ENCODE results near the gene BEGAIN.

Gene BEGAIN

GRCh38 chr14:100575266-100575995, 11.8 kb downstream of the BEGAIN start:
- no peak for DNase-seq (ENCODE audit: low spot score)
- TF ChIP-seq CTCF (conservative IDR thresholded peaks at IDR 0.05; ENCODE audit: low read depth): no peak
- POLR2A ChIA-PET (ENCODE audit: low non-redundant PET): no interaction called here
- no peak overlapping the region for H3K27ac ChIP-seq
- CTCF ChIA-PET: no interaction called here

- H3K27ac ChIP-seq: no peak overlapping the region
- no peak for TF ChIP-seq CTCF (conservative IDR thresholded peaks at IDR 0.05; ENCODE audit: low read depth)
- POLR2A ChIA-PET (ENCODE audit: low non-redundant PET): no interaction called here
- no peak for DNase-seq (ENCODE audit: low spot score)
- CTCF ChIA-PET: no interaction called here
Observed at GRCh38 chr14:100574642-100575031, 12.6 kb downstream of the BEGAIN start.

GRCh38 chr14:100573757-100574641, 13.2 kb downstream of the BEGAIN start:
- ChIA-PET CTCF (no interaction called here), POLR2A (ENCODE audit: low non-redundant PET) (no interaction called here)
- no peak for TF ChIP-seq CTCF (conservative IDR thresholded peaks at IDR 0.05; ENCODE audit: low read depth)
- no peak overlapping the region for H3K27ac ChIP-seq
- DNase-seq (ENCODE audit: low spot score): no peak

- no peak for TF ChIP-seq CTCF (conservative IDR thresholded peaks at IDR 0.05; ENCODE audit: low read depth)
- ChIA-PET POLR2A (ENCODE audit: low non-redundant PET) (no interaction called here), CTCF (interaction anchor here (0.6 to 0.7 kb wide), 2 partner anchors 57 to 63 kb away, joined by 4 read pairs; no protein-coding TSS in a partner anchor)
- no peak overlapping the region for H3K27ac ChIP-seq
- no peak for DNase-seq (ENCODE audit: low spot score)
Observed at GRCh38 chr14:100573002-100573756, 14.0 kb downstream of the BEGAIN start.

- no peak for TF ChIP-seq CTCF (conservative IDR thresholded peaks at IDR 0.05; ENCODE audit: low read depth)
- no peak overlapping the region for H3K27ac ChIP-seq
- no peak for DNase-seq (ENCODE audit: low spot score)
- ChIA-PET POLR2A (ENCODE audit: low non-redundant PET) (no interaction called here), CTCF (interaction anchor here (0.6 to 0.7 kb wide), 2 partner anchors 58 to 62 kb away, joined by 4 read pairs; no protein-coding TSS in a partner anchor)
Observed at GRCh38 chr14:100572543-100572942, 14.7 kb downstream of the BEGAIN start.

GRCh38 chr14:100571837-100572236, 15.4 kb downstream of the BEGAIN start:
- POLR2A ChIA-PET (ENCODE audit: low non-redundant PET): no interaction called here
- CTCF ChIA-PET: interaction anchor here (0.8 kb wide), 1 partner anchor 10 kb away, joined by 4 read pairs; no protein-coding TSS in a partner anchor
- no peak for DNase-seq (ENCODE audit: low spot score)
- TF ChIP-seq CTCF (conservative IDR thresholded peaks at IDR 0.05; ENCODE audit: low read depth): no peak
- H3K27ac ChIP-seq: no peak overlapping the region
